ENCODE data around the gene KCNC2. TPM values are rescaled to one million over a fixed set of nuclear protein-coding genes. Genes with fewer than 3 reads are reported as not detected.

KCNC2 gene
- not detected for total RNA-seq

DNA sequence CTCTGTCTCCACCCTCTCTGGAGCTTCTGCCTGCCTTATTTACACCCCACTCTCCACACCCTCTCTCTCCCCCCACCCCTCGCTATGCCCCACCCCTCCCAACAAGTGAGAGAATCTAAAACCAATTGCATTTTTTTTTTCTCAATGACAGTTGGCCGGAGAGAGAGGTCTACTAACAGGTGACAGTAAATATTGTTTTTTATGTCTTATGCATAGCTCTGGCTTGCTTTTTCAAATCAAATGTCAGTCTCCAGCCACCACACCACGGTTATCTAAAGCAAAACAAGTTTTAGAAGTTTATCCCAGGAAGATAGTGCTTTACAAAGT, at the start of gene KCNC2:
Gene KCNC2 (minus strand): TSS at position 28 of the 327 bp plus-strand sequence.
- Mint-ChIP-seq H3K9me3 (peaks cover 3% of the 10 kb centered on the region), H3K27me3 (peaks cover 42% of the 10 kb centered on the region), H3K27ac (no peak within 1 kb of the TSS), H3K4me1 (peaks cover 9% of the 10 kb centered on the region), H3K36me3 (peaks cover 6% of the 10 kb centered on the region), H3K4me3 (no peak within 1 kb of the TSS)
- ATAC-seq (ENCODE audit: low read depth) (no peak), DNase-seq (no peak)
- POLR2A ChIA-PET: interaction anchor here (0.6 kb wide), 1 partner anchor 226 kb away, joined by 3 read pairs; no protein-coding TSS in a partner anchor

DNA sequence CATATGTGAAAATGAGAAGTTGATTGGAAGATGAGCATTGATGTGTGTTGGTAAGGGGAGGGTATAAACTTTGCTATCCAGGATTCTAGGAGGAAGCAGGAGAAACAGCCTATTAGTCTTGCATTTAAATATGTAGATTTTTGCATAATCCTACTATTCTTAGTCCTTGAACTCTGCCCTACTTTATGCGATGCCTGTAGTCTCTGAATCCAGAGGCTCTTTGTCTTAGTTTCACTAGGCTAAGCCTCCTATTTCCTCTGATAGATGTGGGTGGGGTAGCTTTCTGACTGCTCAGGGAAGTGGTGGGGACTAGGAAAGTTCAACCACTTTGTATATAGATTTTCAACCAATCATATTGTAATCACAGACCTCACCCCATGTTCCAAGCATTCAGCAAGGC, 49.5 kb upstream of the KCNC2 start:
- Mint-ChIP-seq H3K4me3 (no peak overlapping the region), H3K36me3 (no peaks in the 10 kb centered on the region), H3K27me3 (no peaks in the 10 kb centered on the region), H3K4me1 (peaks cover 14% of the 10 kb centered on the region), H3K9me3 (no peaks in the 10 kb centered on the region), H3K27ac (no peak overlapping the region)
- ATAC-seq (ENCODE audit: low read depth) (no peak), DNase-seq (no peak)
- POLR2A ChIA-PET: no interaction called here

- Mint-ChIP-seq H3K4me1 (peaks cover 14% of the 10 kb centered on the region), H3K36me3 (no peaks in the 10 kb centered on the region), H3K27ac (peak overlapping the region; percentile 27), H3K27me3 (no peaks in the 10 kb centered on the region), H3K9me3 (peaks cover 2% of the 10 kb centered on the region), H3K4me3 (peak overlapping the region; percentile 46)
- peak; percentile 77 for ATAC-seq (ENCODE audit: low read depth)
- DNase-seq: no peak
- POLR2A ChIA-PET: no interaction called here
These were observed 47.9 kb upstream of the KCNC2 start for GRCh38 chr12:75257510-75257909.

DNA sequence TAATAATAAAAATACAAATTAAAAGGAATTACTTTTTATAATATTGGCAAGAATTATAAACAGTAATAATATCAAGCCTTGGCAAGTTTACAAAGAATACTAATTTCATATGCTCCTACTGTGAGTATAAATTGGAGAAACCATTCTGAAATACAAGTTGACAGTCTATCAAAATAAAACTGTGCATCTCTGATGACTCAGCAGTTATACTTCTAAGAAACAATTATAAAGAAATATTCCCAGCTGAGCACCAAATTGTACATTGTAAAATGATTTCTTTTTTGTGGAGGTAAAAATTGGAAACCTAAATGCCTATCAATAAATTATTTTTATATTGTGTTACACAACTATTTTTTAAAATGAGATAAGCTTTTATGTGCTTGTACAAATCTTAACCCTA, 35.5 kb upstream of the KCNC2 start:
- Mint-ChIP-seq H3K27me3 (peaks cover 6% of the 10 kb centered on the region), H3K4me3 (no peak overlapping the region), H3K4me1 (no peaks in the 10 kb centered on the region), H3K36me3 (no peaks in the 10 kb centered on the region), H3K27ac (no peak overlapping the region), H3K9me3 (peaks cover 2% of the 10 kb centered on the region)
- ATAC-seq (ENCODE audit: low read depth) (no peak), DNase-seq (no peak)
- POLR2A ChIA-PET: no interaction called here

GRCh38 chr12:75239987-75240386, 30.3 kb upstream of the KCNC2 start:
- no peaks in the 10 kb centered on the region for H3K36me3 Mint-ChIP-seq
- H3K9me3 Mint-ChIP-seq: peaks cover 2% of the 10 kb centered on the region
- H3K27me3 Mint-ChIP-seq: no peaks in the 10 kb centered on the region
- no peaks in the 10 kb centered on the region for H3K4me1 Mint-ChIP-seq
- H3K4me3 Mint-ChIP-seq: no peak overlapping the region
- no peak overlapping the region for H3K27ac Mint-ChIP-seq
- no peak for DNase-seq
- no peak for ATAC-seq (ENCODE audit: low read depth)
- POLR2A ChIA-PET: no interaction called here

DNA sequence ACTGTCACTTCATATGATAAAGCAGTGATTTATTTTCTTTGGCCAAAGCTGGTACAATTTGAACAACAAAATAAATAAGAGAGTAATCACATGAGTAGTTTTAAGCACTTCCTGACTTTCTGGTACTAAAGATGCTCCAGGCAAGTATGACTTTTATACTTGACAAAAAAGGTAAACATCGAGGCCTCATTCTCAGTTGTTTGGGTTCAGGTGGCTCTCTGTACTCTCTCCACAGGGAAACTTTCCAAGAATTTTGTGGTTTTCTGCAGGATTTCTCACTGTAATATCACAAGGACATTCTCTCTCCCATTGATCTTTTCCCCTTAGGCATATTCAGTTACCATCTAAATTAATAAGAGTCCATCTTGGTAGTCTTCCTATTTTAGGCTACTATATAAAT, 26.6 kb upstream of the KCNC2 start:
- no peak overlapping the region for H3K4me3 Mint-ChIP-seq
- H3K36me3 Mint-ChIP-seq: no peaks in the 10 kb centered on the region
- peaks cover 4% of the 10 kb centered on the region for H3K27me3 Mint-ChIP-seq
- no peak for ATAC-seq (ENCODE audit: low read depth)
- POLR2A ChIA-PET: no interaction called here
- DNase-seq: no peak
- peaks cover 4% of the 10 kb centered on the region for H3K9me3 Mint-ChIP-seq
- no peak overlapping the region for H3K27ac Mint-ChIP-seq
- no peaks in the 10 kb centered on the region for H3K4me1 Mint-ChIP-seq

- POLR2A ChIA-PET: no interaction called here
- no peak overlapping the region for H3K4me3 Mint-ChIP-seq
These were observed 17.5 kb upstream of the KCNC2 start for GRCh38 chr12:75227132-75227531.

GRCh38 chr12:75212072-75212471, 2.4 kb upstream of the KCNC2 start:
- ATAC-seq (ENCODE audit: low read depth): no peak
- Mint-ChIP-seq H3K9me3 (peaks cover 3% of the 10 kb centered on the region), H3K36me3 (peaks cover 4% of the 10 kb centered on the region), H3K27ac (no peak overlapping the region), H3K4me1 (peaks cover 6% of the 10 kb centered on the region), H3K4me3 (no peak overlapping the region), H3K27me3 (peaks cover 28% of the 10 kb centered on the region)
- no peak for DNase-seq
- POLR2A ChIA-PET: no interaction called here

More at GRCh38 chr12:75227132-75227531, 17.5 kb upstream of the KCNC2 start:
- ATAC-seq (ENCODE audit: low read depth): no peak
- H3K4me1 Mint-ChIP-seq: no peaks in the 10 kb centered on the region
- DNase-seq: no peak
- peaks cover 9% of the 10 kb centered on the region for H3K27me3 Mint-ChIP-seq
- H3K9me3 Mint-ChIP-seq: peaks cover 2% of the 10 kb centered on the region
- H3K36me3 Mint-ChIP-seq: no peaks in the 10 kb centered on the region
- H3K27ac Mint-ChIP-seq: no peak overlapping the region

DNA sequence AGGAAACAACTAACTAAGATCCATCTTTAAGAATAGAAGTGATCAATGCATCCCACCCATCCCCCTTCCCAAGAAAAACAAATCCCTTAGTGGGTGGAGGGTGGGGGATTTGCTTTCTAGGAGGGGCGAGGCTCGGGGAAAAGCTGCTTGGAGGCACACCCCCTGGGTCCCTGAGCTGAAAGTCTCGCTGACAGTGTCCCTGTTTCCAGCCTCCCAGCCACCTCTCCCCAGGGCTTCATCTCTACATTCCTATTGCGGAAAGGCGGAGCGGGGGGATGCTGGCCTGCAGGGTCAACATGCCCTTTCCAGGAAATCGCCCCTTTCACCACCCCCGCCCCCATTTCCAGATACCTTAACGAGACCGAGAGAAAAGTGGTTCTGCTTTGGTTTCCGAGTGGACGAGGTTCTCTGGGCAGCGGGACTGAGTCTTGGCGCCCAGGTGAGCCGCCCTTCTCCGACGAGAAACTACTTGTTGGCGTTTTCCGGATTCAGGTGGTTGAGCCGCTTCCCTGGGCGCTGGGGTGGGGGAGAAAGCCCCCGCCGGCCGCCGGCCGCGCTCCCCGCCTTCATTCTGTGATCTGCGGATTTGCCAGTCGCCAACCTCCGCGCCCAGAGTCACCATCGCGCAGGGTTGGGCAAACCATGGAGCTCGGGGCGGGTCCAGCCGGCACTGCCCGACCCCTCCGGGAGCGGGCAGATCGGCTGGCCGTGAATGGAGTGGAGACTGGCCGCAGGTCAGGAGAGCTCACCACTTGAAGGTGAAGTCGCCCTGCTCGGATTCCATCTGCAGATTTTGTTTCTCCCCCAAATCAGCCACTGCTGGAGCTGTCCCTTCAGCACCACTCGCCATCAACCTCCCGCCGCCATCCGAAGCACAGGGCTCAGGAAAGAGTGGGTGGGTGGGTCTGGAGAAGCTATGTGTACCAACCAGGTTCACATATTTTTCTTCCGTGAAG, 505 bp downstream of the KCNC2 start:
- peaks cover 9% of the 10 kb centered on the region for H3K4me1 Mint-ChIP-seq
- H3K9me3 Mint-ChIP-seq: peaks cover 3% of the 10 kb centered on the region
- peaks cover 6% of the 10 kb centered on the region for H3K36me3 Mint-ChIP-seq
- H3K27me3 Mint-ChIP-seq: peaks cover 42% of the 10 kb centered on the region
- no peak overlapping the region for H3K27ac Mint-ChIP-seq
- peak; percentile 42 for DNase-seq
- POLR2A ChIA-PET: interaction anchor here (0.6 kb wide), 1 partner anchor 227 kb away, joined by 3 read pairs; no protein-coding TSS in a partner anchor
- H3K4me3 Mint-ChIP-seq: no peak overlapping the region
- ATAC-seq (ENCODE audit: low read depth): no peak

DNA sequence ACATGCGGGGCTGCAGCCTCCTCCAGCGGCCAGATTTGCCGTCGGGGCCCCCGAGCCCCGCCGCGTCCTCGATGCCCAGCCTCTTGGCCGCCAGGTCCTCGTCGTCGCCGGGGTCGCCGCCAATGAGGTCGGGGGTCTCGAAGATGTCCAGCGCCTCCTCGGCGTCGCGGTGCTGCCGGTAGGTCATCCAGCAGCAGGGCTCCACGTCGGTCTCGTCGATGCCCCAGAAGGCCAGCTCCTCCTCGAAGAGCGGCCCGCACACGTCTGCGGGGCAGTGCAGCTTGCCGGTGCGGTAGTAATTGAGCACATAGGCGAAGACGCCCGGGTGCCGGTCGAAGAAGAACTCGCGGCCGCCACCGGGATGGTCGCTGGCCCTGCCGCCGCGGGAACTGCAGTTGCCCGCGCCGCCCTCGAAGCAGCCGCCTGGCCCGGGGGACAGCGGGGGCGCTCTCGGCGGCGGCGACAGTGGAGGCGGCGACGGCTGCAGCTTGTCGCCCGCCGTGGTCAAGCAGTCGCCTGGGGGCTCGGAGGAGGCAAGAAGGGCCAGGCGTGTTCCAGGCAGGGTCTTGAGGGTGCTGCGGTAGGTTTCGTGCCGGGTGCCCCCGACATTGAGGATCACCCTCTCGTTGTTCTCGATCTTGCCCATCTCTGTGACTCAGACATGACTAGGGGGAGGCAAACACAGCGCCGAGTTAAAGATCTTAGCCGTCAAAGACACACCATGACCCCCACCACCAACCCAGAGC, 2.1 kb downstream of the KCNC2 start:
- H3K36me3 Mint-ChIP-seq: peaks cover 6% of the 10 kb centered on the region
- H3K4me1 Mint-ChIP-seq: peaks cover 9% of the 10 kb centered on the region
- peaks cover 44% of the 10 kb centered on the region for H3K27me3 Mint-ChIP-seq
- H3K4me3 Mint-ChIP-seq: no peak overlapping the region
- ATAC-seq (ENCODE audit: low read depth): no peak
- DNase-seq: no peak
- POLR2A ChIA-PET: no interaction called here
- no peak overlapping the region for H3K27ac Mint-ChIP-seq
- peaks cover 3% of the 10 kb centered on the region for H3K9me3 Mint-ChIP-seq

DNA sequence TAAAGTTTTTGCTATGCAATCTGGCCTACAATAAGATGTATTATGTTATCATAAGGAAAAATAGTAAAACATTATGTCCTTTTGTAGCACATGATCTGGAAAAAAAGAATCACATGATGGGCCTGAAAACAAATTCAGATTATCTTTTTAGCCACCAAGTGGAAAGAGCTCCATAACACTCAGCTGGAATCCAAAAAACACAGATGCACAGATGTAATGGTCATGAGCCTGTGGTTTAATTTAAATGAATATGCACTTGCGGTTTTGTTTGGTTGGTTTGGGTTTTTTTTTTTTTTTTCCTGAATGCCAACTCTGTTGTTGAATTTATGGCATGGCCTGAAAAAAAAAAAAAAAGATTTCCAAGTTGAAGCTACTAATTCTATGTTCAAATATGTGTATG, 4.1 kb downstream of the KCNC2 start:
- Mint-ChIP-seq H3K36me3 (peaks cover 6% of the 10 kb centered on the region), H3K9me3 (peaks cover 3% of the 10 kb centered on the region), H3K4me3 (no peak overlapping the region), H3K27me3 (peaks cover 44% of the 10 kb centered on the region), H3K27ac (no peak overlapping the region), H3K4me1 (peaks cover 13% of the 10 kb centered on the region)
- ATAC-seq (ENCODE audit: low read depth) (no peak), DNase-seq (no peak)
- POLR2A ChIA-PET: interaction anchor here (0.7 kb wide), 1 partner anchor 14 kb away, joined by 6 read pairs; no protein-coding TSS in a partner anchor

- POLR2A ChIA-PET: no interaction called here
- Mint-ChIP-seq H3K36me3 (no peaks in the 10 kb centered on the region), H3K27ac (no peak overlapping the region), H3K4me1 (peaks cover 4% of the 10 kb centered on the region), H3K27me3 (peaks cover 15% of the 10 kb centered on the region), H3K9me3 (no peaks in the 10 kb centered on the region), H3K4me3 (no peak overlapping the region)
- no peak for DNase-seq
- ATAC-seq (ENCODE audit: low read depth): no peak
These were observed 12.8 kb downstream of the KCNC2 start for GRCh38 chr12:75196865-75197264.

DNA sequence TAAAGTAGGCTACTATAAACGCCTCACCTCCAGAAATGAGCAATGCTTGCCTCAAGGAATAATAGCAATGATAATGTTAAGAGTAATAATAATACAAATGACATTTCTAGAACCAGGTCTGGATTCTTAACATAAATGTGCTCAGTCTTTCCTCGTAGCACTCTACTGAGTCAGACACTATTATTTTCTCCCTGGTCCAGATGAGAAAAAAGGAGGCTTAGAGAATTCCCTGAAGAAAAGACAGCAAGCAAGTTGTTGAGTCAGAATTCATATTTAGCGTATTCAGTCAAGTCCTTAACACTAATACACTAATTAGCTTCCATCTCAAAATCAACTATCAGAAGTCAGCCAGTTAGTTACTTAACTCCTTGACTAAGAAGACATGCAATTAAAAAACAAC, 13.2 kb downstream of the KCNC2 start:
- H3K27ac Mint-ChIP-seq: no peak overlapping the region
- H3K4me3 Mint-ChIP-seq: no peak overlapping the region
- POLR2A ChIA-PET: no interaction called here
- no peaks in the 10 kb centered on the region for H3K36me3 Mint-ChIP-seq
- DNase-seq (no peak), ATAC-seq (ENCODE audit: low read depth) (no peak)
- H3K9me3 Mint-ChIP-seq: no peaks in the 10 kb centered on the region
- H3K27me3 Mint-ChIP-seq: peaks cover 15% of the 10 kb centered on the region
- H3K4me1 Mint-ChIP-seq: peaks cover 4% of the 10 kb centered on the region

GRCh38 chr12:75194250-75194649, 15.4 kb downstream of the KCNC2 start:
- Mint-ChIP-seq H3K9me3 (no peaks in the 10 kb centered on the region), H3K27ac (no peak overlapping the region), H3K4me3 (no peak overlapping the region), H3K27me3 (peaks cover 5% of the 10 kb centered on the region), H3K36me3 (no peaks in the 10 kb centered on the region), H3K4me1 (no peaks in the 10 kb centered on the region)
- POLR2A ChIA-PET: no interaction called here
- no peak for DNase-seq
- ATAC-seq (ENCODE audit: low read depth): no peak
